PC-9 (cell line): ENCODE measurements around the gene SMARCD1.

Experiments used
- CTCF ChIP-seq: fragments of 200-600 bp; sonication (generic); conservative IDR thresholded peaks from 2 replicates; pipeline ENCODE4 v1.6.1; 2017; ENCODE audit warnings: mixed run types, antibody characterized with exemption, mild to moderate bottlenecking, moderate library complexity
- EZH2 ChIP-seq: fragments of 200-600 bp; sonication (generic); IDR thresholded peaks from 2 replicates; pipeline ENCODE4 v1.8.0; 2017; ENCODE audit warnings: antibody characterized with exemption, low read depth

GRCh38 chr12:50061946-50062686 lies 23.0 kb upstream of the SMARCD1 start:
- TF ChIP-seq CTCF, result no peak
- TF ChIP-seq EZH2, result no peak
